Measurements from ENCODE around the gene ANO2. TPM values are rescaled to one million over a fixed set of nuclear protein-coding genes. Genes with fewer than 3 reads are reported as not detected.

The ANO2 gene
- total RNA-seq, 1 donor from 2014 or later, result 1.5 TPM

- DNase-seq (ENCODE audit: low read depth), result no peak
- no peaks in the 10 kb centered on the region for H3K27me3 ChIP-seq (ENCODE audit: control insufficient read depth, insufficient read depth, low read length)
- TF ChIP-seq, protein P1, sequence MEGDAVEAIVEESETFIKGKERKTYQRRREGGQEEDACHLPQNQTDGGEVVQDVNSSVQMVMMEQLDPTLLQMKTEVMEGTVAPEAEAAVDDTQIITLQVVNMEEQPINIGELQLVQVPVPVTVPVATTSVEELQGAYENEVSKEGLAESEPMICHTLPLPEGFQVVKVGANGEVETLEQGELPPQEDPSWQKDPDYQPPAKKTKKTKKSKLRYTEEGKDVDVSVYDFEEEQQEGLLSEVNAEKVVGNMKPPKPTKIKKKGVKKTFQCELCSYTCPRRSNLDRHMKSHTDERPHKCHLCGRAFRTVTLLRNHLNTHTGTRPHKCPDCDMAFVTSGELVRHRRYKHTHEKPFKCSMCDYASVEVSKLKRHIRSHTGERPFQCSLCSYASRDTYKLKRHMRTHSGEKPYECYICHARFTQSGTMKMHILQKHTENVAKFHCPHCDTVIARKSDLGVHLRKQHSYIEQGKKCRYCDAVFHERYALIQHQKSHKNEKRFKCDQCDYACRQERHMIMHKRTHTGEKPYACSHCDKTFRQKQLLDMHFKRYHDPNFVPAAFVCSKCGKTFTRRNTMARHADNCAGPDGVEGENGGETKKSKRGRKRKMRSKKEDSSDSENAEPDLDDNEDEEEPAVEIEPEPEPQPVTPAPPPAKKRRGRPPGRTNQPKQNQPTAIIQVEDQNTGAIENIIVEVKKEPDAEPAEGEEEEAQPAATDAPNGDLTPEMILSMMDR (IDR thresholded peaks at IDR 0.05; ENCODE audit: insufficient read depth, low read length, poor library complexity, severe bottlenecking), result no peak
- H3K36me3 ChIP-seq (ENCODE audit: control insufficient read depth, insufficient read depth, low read length), result no peaks in the 10 kb centered on the region
- no peak overlapping the region for H3K4me3 ChIP-seq (ENCODE audit: low read depth, low read length)
Measured at GRCh38 chr12:5599378-5599777, 345.7 kb downstream of the ANO2 start.

DNA sequence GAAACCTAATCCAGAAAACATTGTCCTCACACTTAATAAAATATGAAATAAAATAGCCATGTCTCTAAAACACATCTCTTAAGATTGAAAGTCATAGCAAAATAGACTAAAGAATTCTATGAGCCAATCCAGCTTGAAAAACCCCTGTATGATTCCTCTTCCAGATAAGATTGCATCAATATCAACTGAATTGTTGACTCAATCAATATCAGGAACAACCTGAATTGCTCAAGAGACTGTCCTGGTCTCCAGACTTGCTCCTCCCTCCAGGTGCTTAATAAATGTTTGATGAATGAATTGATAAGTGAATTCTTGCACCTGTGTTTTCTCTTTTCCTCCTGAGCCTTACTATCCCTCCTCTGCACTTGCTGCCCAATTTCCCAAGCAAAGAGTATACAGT, 351.1 kb downstream of the ANO2 start:
- H3K4me3 ChIP-seq (ENCODE audit: low read depth, low read length), result no peak overlapping the region
- H3K36me3 ChIP-seq (ENCODE audit: control insufficient read depth, insufficient read depth, low read length), result no peaks in the 10 kb centered on the region
- TF ChIP-seq, protein P1 (IDR thresholded peaks at IDR 0.05; ENCODE audit: insufficient read depth, low read length, poor library complexity, severe bottlenecking), result no peak
- no peaks in the 10 kb centered on the region for H3K27me3 ChIP-seq (ENCODE audit: control insufficient read depth, insufficient read depth, low read length)
- no peak for DNase-seq (ENCODE audit: low read depth)

GRCh38 chr12:5593086-5593485, 352.0 kb downstream of the ANO2 start:
- H3K4me3 ChIP-seq (ENCODE audit: low read depth, low read length), result no peak overlapping the region
- TF ChIP-seq, protein P1 (IDR thresholded peaks at IDR 0.05; ENCODE audit: insufficient read depth, low read length, poor library complexity, severe bottlenecking), result no peak
- no peaks in the 10 kb centered on the region for H3K27me3 ChIP-seq (ENCODE audit: control insufficient read depth, insufficient read depth, low read length)
- no peak for DNase-seq (ENCODE audit: low read depth)
- H3K36me3 ChIP-seq (ENCODE audit: control insufficient read depth, insufficient read depth, low read length), result no peaks in the 10 kb centered on the region

DNA sequence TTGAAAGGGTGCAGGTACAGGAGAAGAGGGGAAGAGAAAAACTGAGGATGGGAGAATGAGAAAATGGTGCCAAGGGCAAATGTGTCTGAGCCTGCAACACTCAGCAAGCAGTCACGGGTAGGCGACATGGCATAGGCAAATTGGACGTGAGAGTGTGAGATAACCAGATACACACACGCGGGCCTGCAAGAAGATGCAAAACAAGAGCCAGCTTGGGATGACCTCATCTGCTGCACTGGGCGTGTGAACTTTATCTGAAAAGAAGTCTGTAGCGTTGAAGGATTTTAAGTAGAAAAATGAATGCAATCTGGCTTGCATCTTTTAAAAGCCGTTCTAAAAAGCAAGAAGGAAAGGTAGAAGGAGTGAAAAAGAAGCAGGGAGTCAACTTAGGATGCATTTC, 352.7 kb downstream of the ANO2 start:
- TF ChIP-seq, protein P1 (IDR thresholded peaks at IDR 0.05; ENCODE audit: insufficient read depth, low read length, poor library complexity, severe bottlenecking), result no peak

GRCh38 chr12:5590316-5590715, 354.7 kb downstream of the ANO2 start:
- no peak overlapping the region for H3K4me3 ChIP-seq (ENCODE audit: low read depth, low read length)
- no peaks in the 10 kb centered on the region for H3K36me3 ChIP-seq (ENCODE audit: control insufficient read depth, insufficient read depth, low read length)
- TF ChIP-seq, protein P1 (IDR thresholded peaks at IDR 0.05; ENCODE audit: insufficient read depth, low read length, poor library complexity, severe bottlenecking), result no peak
- DNase-seq (ENCODE audit: low read depth), result no peak
- no peaks in the 10 kb centered on the region for H3K27me3 ChIP-seq (ENCODE audit: control insufficient read depth, insufficient read depth, low read length)

More for the DNA sequence above, 352.7 kb downstream of the ANO2 start:
- Histone ChIP-seq H3K27me3 (ENCODE audit: control insufficient read depth, insufficient read depth, low read length) (no peaks in the 10 kb centered on the region), H3K36me3 (ENCODE audit: control insufficient read depth, insufficient read depth, low read length) (no peaks in the 10 kb centered on the region), H3K4me3 (ENCODE audit: low read depth, low read length) (no peak overlapping the region)
- no peak for DNase-seq (ENCODE audit: low read depth)

DNA sequence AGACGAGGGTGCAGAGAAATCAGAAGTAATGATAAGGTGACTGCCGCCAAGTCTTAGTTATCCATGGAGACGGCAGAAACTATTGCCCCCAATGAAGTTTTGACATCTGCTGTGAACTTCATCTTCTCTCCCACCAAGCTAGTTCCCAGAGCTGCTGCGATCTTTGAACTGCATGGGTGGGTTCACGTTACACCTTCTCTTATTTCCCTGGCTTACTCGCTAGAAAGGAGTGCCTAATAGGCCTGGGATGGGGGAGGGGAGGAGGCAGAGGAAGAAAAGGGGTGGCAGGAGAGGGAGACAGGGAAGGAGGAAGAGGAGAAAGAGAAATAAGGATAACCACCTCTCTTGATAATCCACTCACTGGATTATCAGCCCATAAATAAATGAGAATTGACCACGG, 356.0 kb downstream of the ANO2 start:
- TF ChIP-seq, protein P1 (IDR thresholded peaks at IDR 0.05; ENCODE audit: insufficient read depth, low read length, poor library complexity, severe bottlenecking), result no peak
- no peak overlapping the region for H3K4me3 ChIP-seq (ENCODE audit: low read depth, low read length)
- H3K27me3 ChIP-seq (ENCODE audit: control insufficient read depth, insufficient read depth, low read length), result no peaks in the 10 kb centered on the region
- DNase-seq (ENCODE audit: low read depth), result no peak
- H3K36me3 ChIP-seq (ENCODE audit: control insufficient read depth, insufficient read depth, low read length), result no peaks in the 10 kb centered on the region
